ENCODE results near the gene AARS2.
"Not testable (repeated sequence)": the region's sequence is repeated elsewhere in the genome, so short reads cannot be mapped to it uniquely, and the experiment has no call there.

DNA sequence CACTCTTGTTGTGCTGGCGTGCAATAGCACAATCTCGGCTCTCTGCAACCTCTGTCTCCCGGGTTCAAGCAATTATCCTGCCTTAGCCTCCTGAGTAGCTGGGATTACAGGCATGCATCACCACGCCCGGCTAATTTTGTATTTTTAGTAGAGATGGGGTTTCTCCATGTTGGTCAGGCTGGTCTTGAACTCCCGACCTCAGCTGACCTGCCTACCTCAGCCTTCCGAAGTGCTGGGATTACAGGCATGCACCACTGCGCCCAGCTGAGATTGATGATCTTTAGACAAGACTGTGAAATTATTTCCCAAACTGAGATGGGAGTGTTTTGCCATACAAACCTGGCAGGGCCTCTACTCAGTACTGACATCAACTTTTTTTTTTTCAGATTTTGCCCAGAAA, 1.5 kb upstream of the AARS2 start:
- not testable (repeated sequence) for TF ChIP-seq TAF1 (IDR thresholded peaks at IDR 0.05; ENCODE audit: borderline replicate concordance, low read depth, low read length); POLR2A (IDR thresholded peaks at IDR 0.05; ENCODE audit: low read depth, low read length); POLR2AphosphoS5 (IDR thresholded peaks at IDR 0.05; ENCODE audit: low read depth, low read length)

Measured in GM12892 (cell line).